ENCODE measurements around the gene CDC73.
"Not testable (repeated sequence)": the region's sequence is repeated elsewhere in the genome, so short reads cannot be mapped to it uniquely, and the experiment has no call there.

Gene CDC73

GRCh38 chr1:193176113-193176512 lies 54.3 kb downstream of the CDC73 start:
- no peak for DNase-seq (ENCODE audit: extremely low read depth in 1 of 2, low read depth in 1 of 2)

- DNase-seq (ENCODE audit: extremely low read depth in 1 of 2, low read depth in 1 of 2): no peak
Observed at GRCh38 chr1:193176788-193177187, 55.0 kb downstream of the CDC73 start.

DNA sequence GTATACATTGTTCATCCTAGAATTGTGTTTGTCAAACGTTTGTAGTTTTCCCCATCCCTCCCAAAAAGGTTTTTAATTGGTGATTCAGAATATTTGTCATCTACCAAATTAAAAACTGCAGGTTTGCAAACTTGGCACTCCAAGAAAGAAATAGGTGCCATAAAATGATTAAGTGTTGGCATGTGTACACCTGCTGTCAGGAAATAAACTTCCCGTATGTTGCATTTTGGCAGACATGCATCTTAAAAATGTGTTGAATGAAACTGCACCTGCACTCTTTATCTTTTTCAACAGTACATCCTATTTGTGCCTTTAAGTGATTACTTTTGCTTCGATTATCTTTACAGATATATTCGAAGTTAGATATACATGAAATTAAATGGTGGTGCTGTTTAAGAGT lies 57.3 kb downstream of the CDC73 start:
- DNase-seq (ENCODE audit: extremely low read depth in 1 of 2, low read depth in 1 of 2): no peak

DNA sequence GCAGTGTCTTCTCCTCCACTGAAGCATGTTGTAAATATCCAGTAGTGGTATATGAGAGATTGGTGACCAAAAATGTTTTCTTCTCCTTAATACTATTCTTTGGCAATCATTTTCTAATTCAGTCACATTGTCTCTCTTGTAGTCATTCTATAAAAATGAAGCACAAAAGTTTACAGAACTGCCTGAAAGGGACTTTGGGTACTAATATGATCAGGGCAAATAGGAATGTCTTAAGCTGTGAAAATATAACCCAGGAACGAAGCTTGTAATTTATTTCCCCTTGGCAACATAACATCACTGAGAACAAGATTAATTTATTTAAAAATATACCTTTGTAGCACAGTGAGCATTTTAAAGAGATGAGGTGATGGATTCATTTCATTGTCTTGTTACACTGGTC lies 59.7 kb downstream of the CDC73 start:
- DNase-seq (ENCODE audit: extremely low read depth in 1 of 2, low read depth in 1 of 2): no peak

- DNase-seq (ENCODE audit: extremely low read depth in 1 of 2, low read depth in 1 of 2): no peak
Observed at GRCh38 chr1:193181985-193182384, 60.2 kb downstream of the CDC73 start.

GRCh38 chr1:193183019-193183627 lies 61.3 kb downstream of the CDC73 start:
- no peak for DNase-seq (ENCODE audit: extremely low read depth in 1 of 2, low read depth in 1 of 2)

GRCh38 chr1:193184776-193185175 lies 62.9 kb downstream of the CDC73 start:
- no peak for DNase-seq (ENCODE audit: extremely low read depth in 1 of 2, low read depth in 1 of 2)

GRCh38 chr1:193185211-193185610 lies 63.4 kb downstream of the CDC73 start:
- DNase-seq (ENCODE audit: extremely low read depth in 1 of 2, low read depth in 1 of 2): no peak

- no peak for DNase-seq (ENCODE audit: extremely low read depth in 1 of 2, low read depth in 1 of 2)
Observed at GRCh38 chr1:193185901-193186731, 64.3 kb downstream of the CDC73 start, which contains the start of gene B3GALT2. B3GALT2 (minus strand) TSS chr1:193186613; CDS start chr1:193181562, 5,051 bp downstream.

DNA sequence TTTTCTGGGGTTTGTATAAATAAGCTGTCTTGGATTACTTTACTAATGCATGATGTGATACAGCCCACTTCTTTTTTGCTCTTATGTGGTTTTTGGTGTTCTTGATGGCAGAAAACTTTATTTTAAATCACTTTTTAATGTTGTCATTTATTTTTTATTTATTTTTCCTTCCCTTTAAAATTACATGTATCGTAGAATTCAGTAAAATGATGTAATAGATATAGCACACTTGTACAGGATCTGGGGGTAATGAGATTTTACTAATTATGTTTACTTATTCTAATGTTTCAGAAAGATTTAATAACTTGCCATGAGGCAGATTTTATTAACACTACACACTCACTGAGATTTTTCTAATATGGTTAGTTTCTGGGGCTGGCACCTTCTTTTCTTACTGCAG lies 65.3 kb downstream of the CDC73 start:
- DNase-seq (ENCODE audit: extremely low read depth in 1 of 2, low read depth in 1 of 2): no peak

DNA sequence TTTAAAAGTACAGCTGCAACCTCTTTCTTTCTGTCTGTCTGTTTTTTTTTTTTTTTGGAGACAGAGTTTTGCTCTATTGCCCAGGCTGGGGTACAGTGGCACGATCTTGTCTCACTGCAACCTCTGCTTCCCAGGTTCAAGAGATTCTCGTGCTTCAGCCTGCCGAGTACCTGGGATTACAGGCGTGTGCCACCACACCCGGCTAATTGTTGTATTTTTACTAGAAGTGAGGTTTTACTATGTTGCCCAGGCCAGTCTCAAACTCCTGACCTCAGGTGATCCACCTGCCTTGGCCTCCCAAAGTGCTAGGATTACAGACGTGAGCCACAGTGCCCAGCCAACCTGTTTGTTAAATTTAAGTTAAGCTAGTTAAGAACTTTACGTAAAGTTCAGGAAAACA lies 67.1 kb downstream of the CDC73 start:
- not testable (repeated sequence) for DNase-seq (ENCODE audit: extremely low read depth in 1 of 2, low read depth in 1 of 2)

- DNase-seq (ENCODE audit: extremely low read depth in 1 of 2, low read depth in 1 of 2): no peak
Observed at GRCh38 chr1:193189442-193190095, 67.7 kb downstream of the CDC73 start.

DNA sequence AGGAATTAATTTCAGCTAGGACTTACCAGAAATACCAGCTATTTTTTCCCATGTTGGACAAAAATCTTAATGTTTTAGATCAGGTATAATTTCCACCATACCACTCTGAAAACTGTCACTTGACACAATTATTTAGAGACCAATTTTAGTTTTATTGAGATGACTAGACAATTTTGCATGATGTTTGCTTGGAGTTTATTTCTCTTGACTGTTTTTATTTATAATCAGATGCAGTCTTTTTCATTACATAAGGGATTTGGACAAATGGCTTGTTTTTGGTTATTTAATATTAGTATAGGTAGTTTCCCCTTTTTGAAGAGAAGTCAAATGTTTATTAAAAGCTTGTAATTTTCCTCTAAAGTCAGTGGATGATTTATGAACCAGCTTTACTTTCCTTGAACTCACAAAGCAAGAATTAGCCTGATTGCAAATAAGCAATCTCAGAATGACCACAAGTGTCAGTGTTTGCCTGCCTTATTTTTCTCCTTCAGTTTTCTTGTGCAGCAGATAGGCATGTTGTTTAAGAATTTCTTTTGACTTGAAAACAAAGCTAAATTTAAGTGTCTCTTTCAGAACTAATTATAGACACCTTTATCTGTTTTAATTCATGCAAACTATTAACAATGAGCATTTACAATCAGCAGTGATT lies 68.4 kb downstream of the CDC73 start:
- DNase-seq (ENCODE audit: extremely low read depth in 1 of 2, low read depth in 1 of 2): no peak

GRCh38 chr1:193192586-193192985 lies 70.8 kb downstream of the CDC73 start:
- no peak for DNase-seq (ENCODE audit: extremely low read depth in 1 of 2, low read depth in 1 of 2)

DNA sequence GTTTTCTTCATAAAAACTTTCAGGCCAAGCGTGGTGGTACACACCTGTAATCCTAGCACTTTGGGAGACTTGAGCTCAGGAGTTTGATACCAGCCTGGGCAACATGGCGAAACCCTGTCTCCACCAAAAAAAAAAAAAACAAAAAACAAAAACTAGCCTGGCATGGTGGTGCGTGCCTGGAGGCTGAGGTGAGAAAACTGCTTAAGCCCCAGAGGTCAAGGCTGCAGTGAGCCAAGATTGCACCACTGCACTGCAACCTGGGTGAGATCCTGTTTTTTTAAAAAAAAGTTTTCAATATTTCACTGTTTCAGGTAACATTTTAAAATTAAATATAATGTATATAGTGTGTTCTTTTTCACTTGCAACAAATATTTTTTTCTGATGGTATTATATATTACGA lies 78.1 kb downstream of the CDC73 start:
- DNase-seq (ENCODE audit: extremely low read depth in 1 of 2, low read depth in 1 of 2): no peak

DNA sequence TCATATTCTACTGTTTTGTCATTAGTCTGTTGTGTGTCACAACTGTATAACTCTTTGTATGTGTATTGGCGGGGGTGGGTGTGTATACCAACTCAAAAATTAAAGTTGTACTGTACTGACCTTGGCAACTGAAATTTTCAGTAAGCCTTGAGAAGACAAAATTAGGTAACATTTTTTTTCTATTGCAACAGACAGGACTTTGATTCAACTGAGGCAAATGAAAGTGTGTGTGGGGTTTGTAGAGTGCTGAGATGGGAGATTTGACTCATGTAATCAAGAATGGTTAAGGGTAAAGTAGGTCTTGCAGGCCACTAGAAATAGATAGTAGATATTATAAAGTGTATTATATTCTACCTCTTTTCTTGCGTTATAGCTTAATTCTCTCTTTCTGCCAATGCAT lies 79.2 kb downstream of the CDC73 start:
- DNase-seq (ENCODE audit: extremely low read depth in 1 of 2, low read depth in 1 of 2): no peak

DNA sequence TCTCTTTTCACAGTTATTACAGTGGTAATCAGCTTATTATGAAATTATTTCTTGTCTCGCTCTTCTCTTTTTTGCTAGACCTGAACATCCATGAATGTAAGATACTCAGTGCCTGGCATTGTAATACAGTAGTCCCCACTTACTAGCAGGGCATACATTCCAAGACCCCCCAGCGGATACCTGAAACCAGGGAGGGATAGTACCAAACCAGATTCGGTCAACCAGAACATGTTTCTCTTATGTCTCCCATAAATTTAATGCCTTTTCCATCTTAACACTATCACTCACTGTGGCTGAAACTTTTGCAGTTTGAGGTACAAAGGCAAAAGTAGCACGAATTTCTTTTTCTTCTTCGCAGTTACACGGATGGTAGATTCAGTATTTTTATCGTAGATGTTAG lies 89.2 kb downstream of the CDC73 start:
- DNase-seq (ENCODE audit: extremely low read depth in 1 of 2, low read depth in 1 of 2): no peak

- DNase-seq (ENCODE audit: extremely low read depth in 1 of 2, low read depth in 1 of 2): no peak
Observed at GRCh38 chr1:193211539-193211938, 89.7 kb downstream of the CDC73 start.

- DNase-seq (ENCODE audit: extremely low read depth in 1 of 2, low read depth in 1 of 2): no peak
Observed at GRCh38 chr1:193212637-193213036, 90.8 kb downstream of the CDC73 start.

DNA sequence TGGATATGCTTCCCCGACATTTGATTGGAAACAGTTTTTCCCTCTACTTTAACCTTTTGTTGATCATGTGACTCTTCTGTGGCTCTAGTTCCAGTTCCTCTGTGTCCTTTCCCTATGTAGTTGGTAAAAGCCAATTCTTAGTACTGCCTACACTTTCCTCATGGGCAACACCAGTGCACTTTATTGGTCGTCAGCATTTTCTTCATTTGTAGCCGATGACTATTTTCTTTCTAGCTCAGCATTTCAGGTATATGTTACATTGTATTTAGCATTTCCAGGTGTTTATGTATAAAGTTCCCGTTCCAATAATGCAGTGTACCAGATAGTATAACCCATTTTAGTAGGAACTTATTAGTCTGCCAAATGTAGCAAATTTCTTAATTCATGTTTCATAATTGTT lies 92.2 kb downstream of the CDC73 start:
- DNase-seq (ENCODE audit: extremely low read depth in 1 of 2, low read depth in 1 of 2): no peak

DNA sequence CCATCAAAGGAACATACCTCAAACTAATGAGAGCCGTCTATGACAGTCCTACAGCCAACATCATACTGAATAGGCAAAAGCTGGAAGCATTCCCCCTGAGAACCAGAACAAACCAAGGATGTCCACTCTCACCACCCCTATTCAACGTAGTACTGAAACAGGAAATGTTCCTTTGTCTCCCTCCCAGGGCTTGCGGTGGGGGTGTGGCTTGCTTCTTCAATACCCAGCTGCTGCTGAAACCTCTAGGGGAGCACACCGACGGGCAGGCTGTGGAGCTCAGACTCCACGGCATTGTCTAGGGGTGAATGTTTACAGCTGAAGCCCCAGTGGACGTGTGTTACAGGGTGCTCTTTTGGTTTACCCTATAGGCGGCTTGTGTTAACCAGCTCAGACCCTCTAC lies 95.1 kb downstream of the CDC73 start:
- no peak for DNase-seq (ENCODE audit: extremely low read depth in 1 of 2, low read depth in 1 of 2)

Data from activated CD8-positive, alpha-beta memory T cell treated with anti-CD3 and anti-CD28 coated beads for 1 hour (primary cell).